Activated CD4-positive, alpha-beta T cell treated with anti-CD3 and anti-CD28 coated beads for 24 hours (primary cell): Measurements from ENCODE around the gene RHEBL1.
"Not testable (repeated sequence)": the region's sequence is repeated elsewhere in the genome, so short reads cannot be mapped to it uniquely, and the experiment has no call there.

Experiments used
- DNase-seq, 2 donors: peaks; one replicate each; pipeline ENCODE4 v3.0.0-alpha.2; 2020; ENCODE audit warnings: low read depth in 2 of 2

RHEBL1 gene

DNA sequence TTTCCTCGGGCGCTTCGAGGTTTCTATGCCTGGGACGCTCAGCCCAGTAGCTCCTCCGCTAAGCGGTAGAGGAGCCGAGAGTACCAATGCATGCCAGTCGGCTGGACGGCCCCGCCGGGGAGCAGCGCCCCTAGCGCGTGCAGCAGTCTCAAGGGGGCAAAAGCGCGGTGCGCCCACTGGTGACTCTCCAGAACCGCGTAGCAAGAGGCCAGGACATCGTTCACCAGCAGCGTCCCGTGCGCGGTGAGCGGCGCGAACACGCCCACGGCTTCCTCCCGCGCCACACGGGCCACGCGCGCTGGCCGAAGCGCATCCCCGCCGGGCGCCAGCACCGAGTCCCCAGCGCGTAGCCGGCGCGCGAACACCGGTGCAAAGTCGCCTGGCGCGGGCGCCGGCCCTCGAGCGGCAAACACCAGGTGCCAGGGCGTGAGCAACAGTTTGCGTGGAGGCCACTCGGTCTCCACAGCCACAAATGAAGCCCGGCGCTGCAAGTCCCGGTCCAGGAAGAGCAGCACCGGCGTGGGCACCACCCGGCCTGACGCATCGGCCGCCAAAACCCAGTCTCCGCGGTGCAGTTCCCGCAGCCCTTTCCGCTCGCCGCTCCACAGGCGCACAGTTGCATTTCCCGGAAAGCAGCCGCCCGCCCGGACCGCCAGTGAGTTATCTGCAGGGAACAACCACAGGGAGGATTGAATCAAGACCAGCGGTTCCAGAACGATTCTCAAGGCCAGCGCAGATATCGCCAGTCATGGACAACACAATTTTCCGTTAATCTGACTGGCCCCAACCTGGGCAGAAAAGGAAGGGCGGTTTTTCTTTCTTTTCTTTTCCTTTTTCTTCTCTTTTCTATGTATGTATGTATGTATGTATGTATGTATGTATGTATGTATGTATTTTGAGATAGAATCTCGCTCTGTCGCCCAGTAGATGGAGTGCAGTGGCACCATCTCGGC lies 20.3 kb upstream of the RHEBL1 start:
- no peak for DNase-seq

DNA sequence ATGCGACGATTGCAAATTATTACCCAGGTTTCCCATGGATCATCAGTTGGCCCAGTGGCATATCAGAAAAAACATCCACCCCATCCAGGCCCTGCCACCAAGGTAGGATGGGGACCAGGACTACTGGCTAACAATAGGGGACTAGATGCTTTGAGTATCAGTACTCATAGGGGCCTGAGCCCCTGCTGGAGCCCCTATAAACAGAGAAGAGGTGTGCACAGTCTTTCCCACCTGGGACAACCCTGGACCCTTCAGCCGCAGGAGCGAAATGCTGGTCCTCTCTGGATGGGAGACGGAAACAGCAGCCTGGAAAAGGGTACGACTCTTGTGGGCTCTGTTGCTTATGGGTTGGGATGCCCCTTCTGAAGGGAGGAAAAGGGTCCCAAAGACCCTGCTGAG lies 19.2 kb upstream of the RHEBL1 start:
- DNase-seq: no peak

DNA sequence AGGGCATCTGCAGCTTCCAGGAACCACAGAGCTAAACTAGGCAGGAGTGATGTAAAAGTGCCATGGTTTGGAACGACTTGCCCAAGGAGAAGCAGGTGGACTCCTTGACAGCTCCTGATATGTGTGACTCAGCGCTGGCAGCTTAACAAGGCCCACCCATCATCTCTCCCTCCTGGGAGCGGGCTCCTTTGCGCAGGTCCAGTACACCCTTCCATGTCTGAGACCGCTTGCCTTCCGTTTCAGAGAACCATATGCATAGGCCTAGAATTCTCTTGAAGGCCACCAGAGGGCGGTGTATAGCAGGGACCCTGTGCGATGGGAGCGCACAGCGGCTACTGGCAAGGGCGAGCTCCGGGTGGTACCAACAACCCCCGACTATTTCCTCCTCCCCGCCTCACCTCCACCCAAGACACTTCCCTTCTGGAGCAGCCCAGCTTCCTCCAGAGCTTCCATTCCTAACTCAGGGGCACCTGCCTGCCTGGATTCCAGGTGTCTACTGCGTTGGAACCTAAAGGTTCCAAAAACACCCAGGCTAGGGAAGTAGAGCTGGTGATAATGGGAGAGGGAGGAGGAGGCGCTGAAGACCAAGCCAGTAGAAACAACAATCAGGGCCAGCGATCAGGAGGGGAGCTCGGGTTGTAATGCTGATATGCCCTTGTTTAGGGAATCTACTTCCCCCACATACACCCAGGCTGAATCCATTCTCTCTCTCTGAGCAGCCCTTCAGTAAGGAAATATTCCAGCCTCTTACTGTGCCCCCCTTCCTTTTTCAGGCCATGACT lies 18.6 kb upstream of the RHEBL1 start:
- peak; percentile 48 to 60 for DNase-seq

DNA sequence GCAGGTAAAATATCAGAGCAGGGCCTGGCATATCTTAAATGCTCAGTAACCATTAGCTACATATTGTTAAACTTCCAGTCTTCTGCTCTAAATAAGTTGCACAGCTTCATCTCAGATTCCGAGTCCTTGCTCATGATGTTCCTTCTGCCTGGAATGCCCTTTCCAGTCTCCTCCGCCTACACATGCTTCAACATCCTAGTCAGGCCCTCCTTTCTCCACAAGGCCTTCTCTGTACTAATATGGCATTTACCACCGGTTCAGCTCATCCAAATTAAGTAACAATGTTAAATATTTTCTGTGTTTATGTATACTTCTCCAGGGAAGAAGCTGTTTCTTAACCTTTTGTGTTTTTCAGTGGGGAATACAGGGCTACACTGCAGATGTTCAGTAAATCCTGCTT lies 16.3 kb upstream of the RHEBL1 start:
- DNase-seq: no peak

DNA sequence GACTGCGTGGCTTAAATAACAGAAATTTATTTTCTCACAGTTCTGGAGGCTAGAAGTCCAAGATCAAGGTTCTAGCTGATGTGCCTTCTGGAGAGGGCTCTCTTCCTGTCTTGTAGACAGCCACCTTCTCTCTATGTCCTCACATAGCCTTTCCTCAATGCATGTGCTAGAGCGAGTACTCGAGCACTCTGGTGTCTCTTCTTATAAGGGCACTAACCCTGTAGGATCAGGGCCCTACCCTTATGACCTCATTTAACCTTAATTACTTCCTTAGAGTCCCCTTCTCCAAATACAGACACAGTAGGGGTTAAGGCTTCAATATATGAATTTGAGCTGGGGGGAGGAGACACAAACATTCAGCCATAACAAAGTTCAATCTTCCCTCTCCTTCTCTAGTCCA lies 14.7 kb upstream of the RHEBL1 start:
- no peak for DNase-seq

DNA sequence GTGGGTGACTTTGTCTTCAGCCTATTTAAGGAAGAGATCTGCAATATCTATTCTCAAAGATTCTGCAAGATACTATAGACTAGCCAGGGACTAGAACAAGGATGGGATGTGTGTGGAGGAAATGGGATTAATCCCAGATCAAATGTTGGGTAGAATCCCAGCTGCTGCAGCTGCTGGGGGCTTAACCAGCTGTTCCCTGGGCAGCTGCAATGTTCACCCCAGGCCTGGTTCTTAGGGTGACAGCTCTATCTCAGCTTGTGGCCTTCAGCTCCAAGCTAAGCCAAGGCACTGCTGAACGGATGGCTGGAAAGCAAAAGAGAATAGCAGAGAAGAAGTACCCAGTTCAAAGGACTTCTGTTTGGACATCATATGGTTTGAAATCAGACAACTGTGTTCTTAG lies 10.0 kb upstream of the RHEBL1 start:
- DNase-seq: no peak

DNA sequence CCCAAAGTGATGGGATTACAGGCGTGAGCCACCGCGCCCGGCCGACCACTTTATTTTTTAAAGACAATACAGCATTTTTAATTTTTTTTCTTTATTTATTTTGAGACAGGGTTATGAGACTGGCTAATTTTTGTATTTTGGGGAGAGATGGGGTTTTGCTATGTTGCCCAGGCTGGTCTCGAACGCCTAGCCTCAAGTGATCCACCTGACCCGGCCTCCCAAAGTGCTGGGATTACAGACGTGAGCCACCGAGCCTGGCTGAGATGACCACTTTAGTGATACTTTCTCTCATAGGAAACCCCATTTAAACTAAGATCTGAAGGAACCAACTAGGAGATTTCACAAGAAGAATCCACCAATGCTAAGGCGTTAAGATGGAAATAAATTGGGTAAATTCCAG lies 1.2 kb upstream of the RHEBL1 start:
- DNase-seq: no peak

DNA sequence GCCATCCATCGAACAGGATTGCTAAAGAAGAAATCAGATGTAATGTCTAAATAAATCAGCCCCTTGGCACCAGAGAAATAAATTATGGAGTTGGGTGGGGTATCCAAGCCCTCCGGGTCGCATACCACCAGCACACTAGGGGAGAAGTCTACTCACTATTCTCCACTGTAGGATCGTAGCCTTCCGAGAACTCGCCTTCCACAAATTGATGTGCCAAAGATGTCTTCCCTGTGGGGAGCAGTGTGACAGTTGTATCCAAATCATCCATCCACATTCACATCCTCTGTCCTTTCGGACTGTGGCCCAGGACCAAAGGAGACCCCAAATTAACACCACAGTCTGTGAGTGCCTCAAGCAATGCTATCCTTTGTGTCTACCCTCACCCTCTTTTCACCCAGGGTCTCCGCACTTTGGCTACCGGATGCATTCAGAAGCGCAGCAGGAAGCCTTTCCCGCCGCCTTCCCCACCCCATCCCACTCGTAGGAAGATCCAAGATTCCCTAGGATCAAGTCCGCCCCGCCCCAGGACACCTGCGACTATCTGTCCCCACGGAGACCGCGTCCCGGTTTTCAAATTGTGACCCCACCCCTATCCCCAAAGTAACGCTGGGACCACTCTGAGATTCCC lies 786 bp downstream of the RHEBL1 start:
- DNase-seq: no peak

DNA sequence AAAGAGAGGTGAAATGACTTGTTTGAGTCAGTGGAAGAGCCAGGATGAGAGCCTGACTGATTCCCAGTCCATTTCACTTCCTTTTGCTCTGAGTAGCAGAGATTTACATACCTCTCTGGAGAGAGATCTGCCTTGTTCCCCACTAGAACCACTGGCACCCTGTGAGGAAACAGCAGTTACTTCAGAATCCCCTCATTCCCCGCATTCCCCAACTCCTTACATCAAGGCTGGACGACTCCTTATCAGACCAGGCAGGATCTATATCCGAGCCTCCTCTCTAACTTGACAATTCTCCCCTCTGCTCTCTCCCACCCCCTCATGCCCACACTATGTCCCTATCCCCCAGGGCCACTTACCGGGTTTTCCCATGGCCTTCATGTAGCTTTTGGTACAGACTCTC lies 3.7 kb downstream of the RHEBL1 start:
- DNase-seq: no peak

DNA sequence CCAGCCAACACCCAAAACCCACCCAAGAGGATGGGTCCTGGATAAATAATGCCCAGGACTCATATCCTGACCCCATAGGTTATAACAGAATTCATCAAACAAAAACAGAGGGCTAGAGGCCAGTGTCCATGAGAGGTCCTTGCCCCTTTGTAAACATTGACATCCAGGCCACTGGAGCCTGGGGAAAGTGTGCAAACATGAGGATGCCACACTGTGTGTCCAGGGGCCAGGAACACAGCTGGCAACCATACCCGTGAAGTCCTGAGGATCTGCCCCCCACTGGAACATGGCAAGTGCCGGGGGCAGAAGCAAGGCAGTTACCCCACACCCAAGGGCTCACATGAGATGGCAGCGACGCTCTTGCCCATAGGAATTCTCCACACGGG lies 5.0 kb downstream of the RHEBL1 start:
- DNase-seq: no peak

DNA sequence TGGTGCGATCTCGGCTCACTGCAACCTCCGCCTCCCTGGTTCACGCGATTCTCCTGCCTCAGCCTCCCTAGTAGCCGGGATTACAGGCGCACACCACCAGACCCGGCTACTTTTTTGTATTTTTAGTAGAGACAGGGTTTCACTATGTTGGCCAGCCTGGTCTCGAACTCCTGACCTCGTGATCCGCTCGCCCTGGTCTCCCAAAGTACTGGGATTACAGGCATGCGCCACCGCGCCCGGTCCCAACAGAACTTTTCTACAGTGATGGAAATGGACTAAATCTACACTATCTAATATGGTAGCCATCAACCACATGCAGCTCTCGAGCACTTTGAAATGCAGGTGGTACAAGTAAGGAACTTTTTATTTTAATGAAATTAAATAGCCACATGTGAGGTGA lies 7.9 kb downstream of the RHEBL1 start:
- DNase-seq: not testable (repeated sequence)

DNA sequence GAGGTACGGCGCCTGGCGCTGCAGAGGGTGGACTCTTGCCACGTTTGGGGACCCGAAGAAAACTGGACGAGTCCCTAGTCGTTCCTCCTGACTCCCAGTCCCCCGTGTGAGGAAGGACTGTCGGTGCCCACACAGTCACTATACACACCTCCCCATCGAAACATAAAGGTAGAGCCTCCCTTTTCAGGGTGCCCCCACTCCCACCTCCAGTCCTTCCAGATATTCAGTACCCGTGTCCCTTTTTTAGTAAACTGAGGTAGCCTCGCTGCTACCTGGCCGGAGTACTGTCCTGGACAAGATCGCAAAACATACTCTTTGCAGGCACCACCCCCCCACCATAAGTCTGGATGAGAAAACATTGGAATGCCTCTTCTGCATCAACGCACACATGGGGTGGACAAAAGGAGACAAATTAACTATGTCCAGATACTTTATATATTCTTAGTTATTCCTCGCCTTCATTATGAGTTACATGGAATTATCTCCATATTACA lies 8.6 kb downstream of the RHEBL1 start:
- no peak for DNase-seq

DNA sequence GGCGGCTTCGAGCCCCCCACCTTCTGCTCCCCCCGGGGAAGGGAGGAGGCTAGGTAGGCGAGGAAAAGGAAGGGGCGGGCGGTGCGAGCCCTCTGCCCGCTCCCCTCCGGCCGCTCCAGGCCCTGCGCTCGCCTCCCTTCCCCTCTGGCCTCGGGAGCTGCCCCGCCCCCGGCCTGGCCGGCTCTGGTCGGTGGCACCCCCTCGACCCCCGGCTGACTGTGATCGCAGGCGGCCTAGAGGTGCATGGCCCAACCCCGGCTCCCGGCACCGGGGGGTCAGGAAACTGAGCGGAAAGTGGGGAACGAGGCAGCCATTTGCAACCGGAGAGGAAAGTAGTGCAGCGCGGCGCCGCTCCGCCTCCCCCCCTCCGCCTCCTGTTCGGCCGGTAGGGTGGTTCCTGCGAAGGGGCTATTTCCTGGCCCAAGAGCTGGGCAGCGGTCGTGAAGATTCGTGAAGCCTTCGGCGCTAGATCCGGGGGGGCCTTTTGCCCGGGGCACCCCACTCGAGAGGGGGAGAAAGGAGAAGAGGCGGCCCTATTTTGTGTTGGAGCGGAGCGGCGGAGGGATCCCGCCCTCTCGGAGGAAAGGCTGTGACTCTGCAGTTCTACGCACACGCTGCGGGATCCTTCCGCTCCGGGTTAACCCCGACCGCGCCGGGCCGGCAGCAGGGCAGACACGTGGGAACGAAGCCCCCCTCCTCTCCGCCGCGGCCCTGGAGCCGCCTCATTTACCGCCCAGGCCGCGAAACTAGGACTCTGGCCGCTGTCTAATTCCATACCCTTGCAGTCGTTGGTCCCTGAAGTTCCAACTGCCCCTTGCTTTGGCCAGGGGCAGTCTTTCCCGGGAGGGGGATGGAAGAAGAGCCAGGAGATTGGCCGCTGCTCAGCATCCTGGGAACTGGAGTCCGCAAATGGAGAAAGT lies 9.3 kb downstream of the RHEBL1 start, which contains the start of gene KMT2D:
KMT2D (minus strand) TSS at position 558 of the 920 bp plus-strand sequence. CDS start 5,470 bp downstream, outside the sequence.
- peak; percentile 83 to 86 for DNase-seq

DNA sequence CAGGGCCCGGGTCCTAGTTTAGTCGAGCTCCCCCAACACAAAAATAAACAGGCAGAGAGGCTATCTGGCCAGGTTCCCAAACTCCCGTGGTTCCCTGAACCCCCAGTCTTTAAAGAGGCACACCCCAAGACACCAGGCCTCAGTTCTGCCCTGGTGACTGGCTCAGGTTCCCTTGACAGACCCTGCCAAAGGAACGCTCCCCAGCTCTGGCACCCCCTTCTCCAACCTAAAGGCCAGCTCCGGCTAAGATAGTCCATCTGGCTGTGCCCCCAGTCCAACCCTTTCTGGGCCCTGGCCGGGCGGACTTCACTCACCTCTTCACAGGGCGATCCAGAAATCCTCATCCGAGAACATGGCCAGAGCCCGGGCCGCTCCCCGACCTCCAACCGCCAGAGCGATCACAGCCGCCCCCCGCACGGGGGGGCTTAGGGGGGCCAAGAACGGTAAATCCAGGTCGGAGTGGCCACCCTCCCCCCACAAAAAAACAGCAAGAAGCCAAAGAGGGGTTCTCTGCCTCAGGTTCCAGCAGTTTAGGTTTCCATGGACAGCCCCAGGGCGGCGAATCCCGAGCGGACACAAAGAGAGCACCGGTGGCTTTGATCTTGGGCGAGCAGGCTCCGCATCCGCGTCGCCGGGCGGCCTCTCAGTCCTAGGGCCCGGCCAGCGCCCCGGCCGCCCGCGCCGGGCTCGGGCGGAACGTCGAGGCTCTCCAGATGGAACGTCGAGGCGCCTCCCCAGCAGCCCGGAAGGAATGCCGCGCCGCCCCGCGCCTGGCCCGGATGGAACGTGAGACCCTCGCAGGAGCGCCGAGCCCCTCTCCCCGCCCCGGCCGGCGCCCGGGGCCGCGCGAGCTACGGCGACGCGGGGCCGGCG lies 10.2 kb downstream of the RHEBL1 start:
- no peak for DNase-seq

DNA sequence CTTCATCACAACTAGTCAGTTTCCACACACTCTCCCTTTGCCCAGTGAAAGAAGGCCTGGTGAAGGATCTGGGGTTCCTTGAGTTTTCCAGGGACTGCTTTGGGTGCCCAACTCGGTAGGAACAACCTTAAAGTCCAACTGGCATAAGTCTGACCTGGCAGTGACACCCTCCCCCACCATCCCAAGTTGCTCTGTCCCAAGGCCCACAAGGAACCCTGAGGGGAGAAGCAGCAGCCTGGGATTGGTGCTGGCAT lies 10.8 kb downstream of the RHEBL1 start:
- DNase-seq: no peak

DNA sequence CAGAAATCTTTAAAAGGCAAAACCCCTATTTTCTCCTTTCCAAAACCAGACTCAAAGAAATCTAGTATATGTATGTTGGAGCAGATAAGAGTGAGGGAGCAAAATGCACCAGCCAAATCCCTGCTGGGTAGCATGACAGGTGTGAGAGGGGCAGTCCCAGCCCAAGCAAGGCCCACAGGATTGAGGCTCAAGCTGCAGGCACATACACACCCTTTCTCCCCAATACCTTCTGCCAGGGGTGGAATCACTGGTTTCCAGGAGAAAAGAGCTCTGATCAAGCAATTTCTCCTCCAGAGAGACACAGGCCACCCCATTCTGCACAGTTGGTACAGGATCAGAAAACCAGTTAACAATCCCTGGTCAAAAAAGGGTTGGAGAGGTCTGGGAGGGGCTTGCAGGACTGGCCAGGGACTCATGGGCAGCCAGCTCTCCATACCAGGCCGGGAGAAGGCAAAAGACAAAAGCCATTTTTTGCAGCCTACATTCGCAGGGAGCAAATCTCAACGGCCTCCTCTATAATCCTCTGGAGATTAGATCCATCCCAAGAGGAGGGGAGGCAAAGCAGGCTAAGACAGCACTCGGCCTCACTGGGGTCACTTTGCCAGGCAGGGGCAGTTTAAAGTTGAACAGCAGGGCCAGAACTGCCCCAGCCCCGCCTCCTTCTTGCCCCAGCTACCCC lies 11.3 kb downstream of the RHEBL1 start:
- DNase-seq: no peak

DNA sequence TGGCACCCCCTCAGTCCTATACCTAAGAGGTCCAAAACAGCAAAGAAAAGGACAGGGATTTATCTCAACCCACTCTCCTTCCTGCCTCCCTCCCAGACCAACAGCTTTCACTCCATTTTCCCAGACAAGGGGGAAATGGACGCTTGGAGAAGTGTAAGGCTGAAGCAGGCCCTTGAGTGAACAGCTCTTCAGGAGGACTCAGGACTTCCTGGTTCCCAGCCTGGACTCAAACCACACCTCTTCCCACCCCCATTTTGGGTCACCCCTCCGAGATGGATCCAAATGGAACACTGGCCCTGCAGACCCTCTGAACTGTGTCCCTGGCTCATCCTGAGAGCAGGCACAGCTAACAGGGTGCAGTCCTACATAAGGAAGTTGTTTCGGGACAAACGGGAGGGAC lies 11.9 kb downstream of the RHEBL1 start:
- DNase-seq: no peak

DNA sequence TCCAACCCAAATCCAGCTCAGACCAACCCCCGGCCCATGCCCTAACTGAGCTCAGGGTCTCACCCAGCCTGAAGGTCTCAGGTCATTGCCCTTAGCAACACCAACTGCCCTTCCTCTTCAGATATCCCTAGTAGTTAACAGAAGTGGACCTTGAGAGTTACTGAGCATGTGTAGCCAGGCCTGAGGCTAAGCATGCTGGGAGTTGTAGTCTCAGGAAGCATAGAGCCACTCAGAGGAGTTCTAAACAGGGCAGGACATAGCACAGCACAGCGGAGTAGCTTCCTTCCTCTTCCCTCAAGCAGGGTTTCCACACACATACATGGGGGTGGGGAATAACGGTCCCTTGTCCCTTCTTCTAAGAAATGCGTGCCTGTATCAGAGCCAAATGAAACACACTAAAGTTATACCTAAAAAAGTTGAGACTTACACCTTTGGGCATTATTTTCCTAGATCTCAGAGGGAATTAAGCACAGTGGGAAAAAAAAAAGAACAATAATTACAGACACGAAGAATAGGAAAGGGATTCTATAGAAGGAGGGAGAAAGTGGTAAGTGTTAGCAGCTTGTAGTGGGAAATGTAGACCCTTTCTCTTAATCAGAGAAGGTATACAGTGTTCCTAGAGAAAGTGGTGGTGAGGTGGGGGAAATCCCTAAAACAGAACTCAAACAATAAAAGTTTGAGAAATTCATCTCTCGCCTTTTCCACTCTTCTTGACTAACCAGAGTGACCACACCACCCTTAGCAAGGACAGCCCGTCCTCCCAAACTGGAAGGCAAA lies 13.6 kb downstream of the RHEBL1 start:
- peak in 1 of 2 donors; percentile 32 for DNase-seq

DNA sequence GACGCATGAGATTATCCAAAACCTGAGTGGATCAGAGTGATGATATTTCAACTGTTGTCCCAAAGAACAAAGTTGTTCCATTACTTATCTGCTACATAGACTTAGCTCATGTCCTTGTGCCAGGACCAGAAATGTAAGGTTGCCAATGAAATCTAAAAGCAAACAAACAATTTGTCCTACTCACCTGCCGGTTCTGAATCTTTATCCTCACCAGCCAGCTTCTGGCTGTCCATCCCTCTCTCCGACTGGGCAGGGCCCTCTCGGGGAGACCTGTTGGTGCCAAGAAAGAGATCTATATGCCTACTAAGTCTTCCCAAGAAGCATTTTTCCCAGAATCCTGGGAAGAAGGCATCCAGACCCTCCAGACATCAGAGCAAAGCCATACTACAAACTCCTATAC lies 14.7 kb downstream of the RHEBL1 start:
- no peak for DNase-seq
